SH-SY5Y (cell line): ENCODE measurements around the gene SOS2.

Experiments used
- GATA2 ChIP-seq: IDR thresholded peaks from 2 replicates; pipeline ENCODE4 v1.6.1; 2011; ENCODE audit warnings: mild to moderate bottlenecking, low read depth, low read length
- GATA3 ChIP-seq: IDR thresholded peaks from 2 replicates; pipeline ENCODE4 v1.6.1; 2011; ENCODE audit warnings: low read depth, mild to moderate bottlenecking, low read length, moderate library complexity

- TF ChIP-seq GATA3, result no peak
- no peak for TF ChIP-seq GATA2
These were observed 127.8 kb downstream of the SOS2 start for GRCh38 chr14:50103558-50103957.
